Large intestine (tissue), 1 donor: Measurements from ENCODE around the gene SIRT3. TPM values are rescaled to one million over a fixed set of nuclear protein-coding genes. Genes with fewer than 3 reads are reported as not detected.

Experiments used
- polyA plus RNA-seq: library from polyadenylated mRNA; unstranded; fragments of 120-200 nt; gene quantifications from one replicate; pipeline ENCODE4 v1.2.1, GENCODE V29; 2013

Gene SIRT3
- polyA plus RNA-seq, 1 donor, result 44.8 TPM

Other genes starting within 250 kb of the SIRT3 start
- not detected for gene SCGB1C1, start 43.3 kb downstream of the SIRT3 start, polyA plus RNA-seq
- 51.2 TPM for gene BET1L, start 28.9 kb downstream of the SIRT3 start, polyA plus RNA-seq
- gene RIC8A, start 28.6 kb downstream of the SIRT3 start, polyA plus RNA-seq, result 64.2 TPM
- gene PSMD13, start 634 bp upstream of the SIRT3 start, polyA plus RNA-seq, result 107 TPM
- 37.4 TPM for gene NLRP6, start 42.1 kb upstream of the SIRT3 start, polyA plus RNA-seq
- 53.8 TPM for gene PGGHG, start 52.8 kb upstream of the SIRT3 start, polyA plus RNA-seq
- 0.10 TPM for gene IFITM5, start 63.2 kb upstream of the SIRT3 start, polyA plus RNA-seq
- gene IFITM2, start 71.5 kb upstream of the SIRT3 start, polyA plus RNA-seq, result 51.7 TPM
- 137 TPM for gene IFITM1, start 77.7 kb upstream of the SIRT3 start, polyA plus RNA-seq
- 250 TPM for gene IFITM3, start 84.5 kb upstream of the SIRT3 start, polyA plus RNA-seq
- gene B4GALNT4, start 133.2 kb upstream of the SIRT3 start, polyA plus RNA-seq, result 24.0 TPM
- gene PKP3, start 157.9 kb upstream of the SIRT3 start, polyA plus RNA-seq, result 71.6 TPM
- gene SIGIRR, start 178.7 kb upstream of the SIRT3 start, polyA plus RNA-seq, result 84.9 TPM
- gene ANO9, start 205.7 kb upstream of the SIRT3 start, polyA plus RNA-seq, result 169 TPM
- 21.1 TPM for gene PTDSS2, start 213.9 kb upstream of the SIRT3 start, polyA plus RNA-seq